GM21360 (cell line): ENCODE data around the gene RBM19.

ENCODE experiments used
- ATAC-seq: cut with Tn5 transposase; IDR thresholded peaks from one replicate; pipeline ENCODE4 v1.9.1; 2021; ENCODE audit warnings: mild to moderate bottlenecking, moderate library complexity; ENCODE audit not compliant: unreplicated experiment

RBM19 gene

GRCh38 chr12:113934060-113934814 is 31.9 kb downstream of the RBM19 start:
- no peak for ATAC-seq

GRCh38 chr12:113933201-113933786 is 32.8 kb downstream of the RBM19 start:
- ATAC-seq: no peak

GRCh38 chr12:113932381-113933196 is 33.5 kb downstream of the RBM19 start:
- no peak for ATAC-seq

- no peak for ATAC-seq
Observed at GRCh38 chr12:113931517-113931916, 34.6 kb downstream of the RBM19 start.

GRCh38 chr12:113930249-113930648 is 35.9 kb downstream of the RBM19 start:
- ATAC-seq: no peak

- ATAC-seq: no peak
Observed at GRCh38 chr12:113929312-113929989, 36.7 kb downstream of the RBM19 start.

- ATAC-seq: no peak
Observed at GRCh38 chr12:113926788-113927187, 39.3 kb downstream of the RBM19 start.

GRCh38 chr12:113924341-113924740 is 41.8 kb downstream of the RBM19 start:
- no peak for ATAC-seq

- no peak for ATAC-seq
Observed at GRCh38 chr12:113923251-113923650, 42.9 kb downstream of the RBM19 start.

GRCh38 chr12:113921430-113921829 is 44.7 kb downstream of the RBM19 start:
- ATAC-seq: no peak

- no peak for ATAC-seq
Observed at GRCh38 chr12:113919791-113920190, 46.3 kb downstream of the RBM19 start.

GRCh38 chr12:113918306-113918705 is 47.8 kb downstream of the RBM19 start:
- ATAC-seq: no peak

GRCh38 chr12:113917393-113917792 is 48.7 kb downstream of the RBM19 start:
- ATAC-seq: no peak

GRCh38 chr12:113914806-113915205 is 51.3 kb downstream of the RBM19 start:
- no peak for ATAC-seq

- ATAC-seq: no peak
Observed at GRCh38 chr12:113914176-113914575, 51.9 kb downstream of the RBM19 start.

- ATAC-seq: no peak
Observed at GRCh38 chr12:113912760-113913329, 53.3 kb downstream of the RBM19 start.

- ATAC-seq: no peak
Observed at GRCh38 chr12:113911971-113912759, 54.0 kb downstream of the RBM19 start.

- no peak for ATAC-seq
Observed at GRCh38 chr12:113910751-113911272, 55.3 kb downstream of the RBM19 start.

GRCh38 chr12:113909776-113910420 is 56.2 kb downstream of the RBM19 start:
- ATAC-seq: no peak
